HEK293 (cell line): ENCODE measurements around the gene PPFIA1.

Source experiments
- CTCF ChIA-PET: fragments of 350-600 bp; formaldehyde crosslinking; extraction: SDS; loops from one replicate; lab custom pipeline; 2021; ENCODE audit warnings: antibody characterized with exemption; lab: Yijun Ruan, JAX
- POLR2A ChIA-PET: fragments of 300-600 bp; formaldehyde crosslinking; extraction: SDS; loops from one replicate; lab custom pipeline; 2020; ENCODE audit warnings: antibody characterized with exemption, inconsistent platforms; lab: Yijun Ruan, JAX
- H3K27ac ChIP-seq: fragments of 200-500 bp; sonication (Bioruptor generic); 2 replicates; pipeline ENCODE4 v1.5.1; 2014; ENCODE audit warnings: low read depth, low read length, control low read depth, inconsistent platforms; ENCODE audit errors: extremely low read depth
- H3K36me3 ChIP-seq, 2 experiments: fragments of 200-500 bp in 1 of 2; sonication (Bioruptor generic) in 1 of 2; 1 replicate in 1 of 2; 2 replicates in 1 of 2; pipeline ENCODE4 v1.5.1; 2014 to 2017; ENCODE audit warnings: inconsistent platforms in 2 of 2, low read length in 2 of 2; ENCODE audit not compliant: control insufficient read depth in 2 of 2, insufficient read depth in 1 of 2
- H3K4me1 ChIP-seq: fragments of 200-500 bp; sonication (Bioruptor generic); 2 replicates; pipeline ENCODE4 v1.5.1; 2014; ENCODE audit warnings: mild to moderate bottlenecking, low read length, inconsistent platforms; ENCODE audit not compliant: control insufficient read depth, insufficient read depth
- H3K4me3 ChIP-seq: 2 replicates; pipeline ENCODE4 v1.5.1; 2011; ENCODE audit warnings: low read depth, mild to moderate bottlenecking, control low read depth, low read length, moderate library complexity
- H3K9me3 ChIP-seq: fragments of 200-500 bp; sonication (Bioruptor generic); 2 replicates; pipeline ENCODE4 v1.5.1; 2014; ENCODE audit warnings: low read depth, low read length, inconsistent platforms; ENCODE audit not compliant: control insufficient read depth, insufficient read depth
- GLIS1 ChIP-seq: fragments of 450-650 bp; formaldehyde crosslinking; IDR thresholded peaks from 2 replicates; pipeline ENCODE4 v1.5.1; 2016; ENCODE audit warnings: missing biosample characterization, missing genetic modification characterization
- HOXA7 ChIP-seq: sonication (generic); formaldehyde crosslinking; IDR thresholded peaks from 2 replicates; pipeline ENCODE4 v1.8.1; 2022; ENCODE audit warnings: missing genetic modification reagents, borderline replicate concordance
- REPIN1 ChIP-seq: fragments of 450-650 bp; formaldehyde crosslinking; IDR thresholded peaks from 2 replicates; pipeline ENCODE4 v1.5.1; 2017; ENCODE audit warnings: missing biosample characterization, missing genetic modification characterization, low read depth
- SP3 ChIP-seq: fragments of 450-650 bp; formaldehyde crosslinking; IDR thresholded peaks from 2 replicates; pipeline ENCODE4 v1.5.1; 2016; ENCODE audit warnings: missing biosample characterization, missing genetic modification characterization
- WT1 ChIP-seq: fragments of 450-650 bp; formaldehyde crosslinking; IDR thresholded peaks from 2 replicates; pipeline ENCODE4 v1.5.1; 2016; ENCODE audit warnings: missing biosample characterization, missing genetic modification characterization
- ZBTB11 ChIP-seq: fragments of 450-650 bp; formaldehyde crosslinking; conservative IDR thresholded peaks from 2 replicates; pipeline ENCODE4 v1.5.1; 2016; ENCODE audit warnings: low read depth, missing biosample characterization, missing genetic modification characterization
- ZFP41 ChIP-seq: fragments of 450-650 bp; formaldehyde crosslinking; IDR thresholded peaks from 2 replicates; pipeline ENCODE4 v1.5.1; 2016; ENCODE audit warnings: missing biosample characterization, missing genetic modification characterization, borderline replicate concordance
- ZNF112 ChIP-seq: fragments of 450-650 bp; formaldehyde crosslinking; IDR thresholded peaks from 2 replicates; pipeline ENCODE4 v1.5.0; 2017; ENCODE audit warnings: missing biosample characterization, missing genetic modification characterization
- ZNF138 ChIP-seq: fragments of 450-650 bp; formaldehyde crosslinking; IDR thresholded peaks from 2 replicates; pipeline ENCODE4 v1.5.1; 2016; ENCODE audit warnings: missing biosample characterization, missing genetic modification characterization, borderline replicate concordance
- ZNF148 ChIP-seq: fragments of 450-650 bp; formaldehyde crosslinking; IDR thresholded peaks from 2 replicates; pipeline ENCODE4 v1.5.0; 2017; ENCODE audit warnings: missing biosample characterization, missing genetic modification characterization, borderline replicate concordance
- ZNF16 ChIP-seq: fragments of 450-650 bp; formaldehyde crosslinking; IDR thresholded peaks from 2 replicates; pipeline ENCODE4 v1.5.1; 2016; ENCODE audit warnings: low read depth, missing biosample characterization, missing genetic modification characterization
- ZNF18 ChIP-seq: fragments of 450-650 bp; formaldehyde crosslinking; IDR thresholded peaks from 2 replicates; pipeline ENCODE4 v1.5.1; 2016; ENCODE audit warnings: missing biosample characterization, missing genetic modification characterization
- ZNF214 ChIP-seq: fragments of 450-650 bp; formaldehyde crosslinking; IDR thresholded peaks from 2 replicates; pipeline ENCODE4 v1.5.1; 2017; ENCODE audit warnings: missing biosample characterization, mild to moderate bottlenecking, missing genetic modification characterization, borderline replicate concordance
- ZNF266 ChIP-seq: fragments of 450-650 bp; formaldehyde crosslinking; IDR thresholded peaks from 2 replicates; pipeline ENCODE4 v1.5.1; 2016; ENCODE audit warnings: missing biosample characterization, missing genetic modification characterization, low read depth
- ZNF341 ChIP-seq: fragments of 450-650 bp; formaldehyde crosslinking; IDR thresholded peaks from 2 replicates; pipeline ENCODE4; 2016; ENCODE audit warnings: low read depth, missing biosample characterization, missing genetic modification characterization
- ZNF416 ChIP-seq: fragments of 450-650 bp; formaldehyde crosslinking; IDR thresholded peaks from 2 replicates; pipeline ENCODE4 v1.5.1; 2016; ENCODE audit warnings: missing biosample characterization, missing genetic modification characterization
- ZNF521 ChIP-seq: fragments of 450-650 bp; formaldehyde crosslinking; IDR thresholded peaks from 2 replicates; pipeline ENCODE4 v1.5.1; 2017; ENCODE audit warnings: missing biosample characterization, mild to moderate bottlenecking, missing genetic modification characterization
- ZNF600 ChIP-seq: fragments of 450-650 bp; formaldehyde crosslinking; IDR thresholded peaks from 2 replicates; pipeline ENCODE4 v1.5.1; 2016; ENCODE audit warnings: missing biosample characterization, missing genetic modification characterization
- ZNF626 ChIP-seq: fragments of 450-650 bp; sonication (Bioruptor Pico); formaldehyde crosslinking; IDR thresholded peaks from 2 replicates; pipeline ENCODE4 v1.5.1; 2018; ENCODE audit warnings: missing biosample characterization, missing genetic modification characterization, inconsistent platforms
- ZNF639 ChIP-seq: fragments of 450-650 bp; formaldehyde crosslinking; IDR thresholded peaks from 2 replicates; pipeline ENCODE4 v1.5.1; 2016; ENCODE audit warnings: missing biosample characterization, missing genetic modification characterization
- ZNF645 ChIP-seq: fragments of 450-650 bp; formaldehyde crosslinking; IDR thresholded peaks from 2 replicates; pipeline ENCODE4; 2016; ENCODE audit warnings: missing biosample characterization, missing genetic modification characterization
- ZNF664 ChIP-seq: fragments of 450-650 bp; formaldehyde crosslinking; IDR thresholded peaks from 2 replicates; pipeline ENCODE4 v1.5.1; 2016; ENCODE audit warnings: missing biosample characterization, missing genetic modification characterization
- ZNF670 ChIP-seq: fragments of 450-650 bp; formaldehyde crosslinking; IDR thresholded peaks from 2 replicates; pipeline ENCODE4 v1.5.1; 2016; ENCODE audit warnings: missing biosample characterization, missing genetic modification characterization, low read depth
- TF ChIP-seq, protein P1 (sequence below): fragments of 450-650 bp; formaldehyde crosslinking; IDR thresholded peaks from 2 replicates; pipeline ENCODE4 v1.5.1; 2017; ENCODE audit warnings: missing biosample characterization, missing genetic modification characterization

The PPFIA1 gene

GRCh38 chr11:70428701-70429427, 158.4 kb downstream of the PPFIA1 start:
- Histone ChIP-seq H3K36me3 (peaks cover 0 to 87% of the 10 kb centered on the region in 2 experiments; a peak in 2 of 3 replicates), H3K9me3 (no peaks in the 10 kb centered on the region), H3K27ac (no peak overlapping the region), H3K4me1 (no peaks in the 10 kb centered on the region), H3K4me3 (no peak overlapping the region)
- ChIA-PET POLR2A (interaction anchor here (0.7 kb wide), 1 partner anchor 64 kb away, joined by 4 read pairs; no protein-coding TSS in a partner anchor), CTCF (no interaction called here)
- no peak for TF ChIP-seq ZNF18 (tag by site-specific recombination)
- no peak for TF ChIP-seq ZNF626 (tag by site-specific recombination)
- TF ChIP-seq ZNF112 (tag by site-specific recombination): no peak
- no peak for TF ChIP-seq GLIS1 (tag by site-specific recombination)
- TF ChIP-seq WT1 (tag by site-specific recombination): no peak
- TF ChIP-seq ZNF521 (tag by site-specific recombination): no peak
- TF ChIP-seq, protein P1, sequence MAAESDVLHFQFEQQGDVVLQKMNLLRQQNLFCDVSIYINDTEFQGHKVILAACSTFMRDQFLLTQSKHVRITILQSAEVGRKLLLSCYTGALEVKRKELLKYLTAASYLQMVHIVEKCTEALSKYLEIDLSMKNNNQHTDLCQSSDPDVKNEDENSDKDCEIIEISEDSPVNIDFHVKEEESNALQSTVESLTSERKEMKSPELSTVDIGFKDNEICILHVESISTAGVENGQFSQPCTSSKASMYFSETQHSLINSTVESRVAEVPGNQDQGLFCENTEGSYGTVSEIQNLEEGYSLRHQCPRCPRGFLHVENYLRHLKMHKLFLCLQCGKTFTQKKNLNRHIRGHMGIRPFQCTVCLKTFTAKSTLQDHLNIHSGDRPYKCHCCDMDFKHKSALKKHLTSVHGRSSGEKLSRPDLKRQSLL (tag by site-specific recombination): no peak
- no peak for TF ChIP-seq ZNF214 (tag by site-specific recombination)
- no peak for TF ChIP-seq ZBTB11
- no peak for TF ChIP-seq ZNF600 (tag by site-specific recombination)
- TF ChIP-seq ZNF16 (tag by site-specific recombination): no peak
- no peak for TF ChIP-seq ZNF266 (tag by site-specific recombination)

DNA sequence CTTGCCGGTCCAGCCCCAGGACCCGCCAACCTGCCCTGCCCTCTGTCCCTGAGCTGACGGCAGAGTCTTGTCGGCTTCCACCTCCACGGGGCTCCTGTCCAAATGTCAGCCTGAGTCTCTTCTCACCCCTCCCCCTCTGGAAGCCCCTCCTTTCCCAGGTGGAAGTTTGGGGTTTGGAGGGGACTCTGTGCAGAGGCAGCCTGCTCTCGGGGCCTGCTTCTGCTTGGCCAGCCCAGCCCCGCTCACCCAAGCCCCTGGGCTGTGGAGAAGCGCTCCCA, 158.9 kb downstream of the PPFIA1 start:
- H3K36me3 ChIP-seq: peaks cover 0 to 87% of the 10 kb centered on the region in 2 experiments; a peak in 2 of 3 replicates
- H3K4me3 ChIP-seq: no peak overlapping the region
- H3K9me3 ChIP-seq: no peaks in the 10 kb centered on the region
- H3K4me1 ChIP-seq: no peaks in the 10 kb centered on the region
- POLR2A ChIA-PET: no interaction called here
- CTCF ChIA-PET: no interaction called here
- H3K27ac ChIP-seq: no peak overlapping the region
- no peak for TF ChIP-seq ZNF341 (tag by site-specific recombination)
- no peak for TF ChIP-seq ZNF664 (tag by site-specific recombination)
- TF ChIP-seq ZNF416 (tag by site-specific recombination): no peak
- TF ChIP-seq ZNF148 (tag by site-specific recombination): no peak
- no peak for TF ChIP-seq REPIN1 (tag by site-specific recombination)
- no peak for TF ChIP-seq ZNF645 (tag by site-specific recombination)
- no peak for TF ChIP-seq ZNF670 (tag by site-specific recombination)
- no peak for TF ChIP-seq ZFP41 (tag by site-specific recombination)
- TF ChIP-seq ZNF639: no peak
- no peak for TF ChIP-seq SP3 (tag by site-specific recombination)
- no peak for TF ChIP-seq HOXA7
- TF ChIP-seq ZNF138: no peak
